ENCODE results near the gene SLC46A2. TPM values are rescaled to one million over a fixed set of nuclear protein-coding genes. Genes with fewer than 3 reads are reported as not detected.

Gene SLC46A2
- total and polyA plus RNA-seq, 5 donors from 2014 or later = 0.11 TPM; not detected in 4

DNA sequence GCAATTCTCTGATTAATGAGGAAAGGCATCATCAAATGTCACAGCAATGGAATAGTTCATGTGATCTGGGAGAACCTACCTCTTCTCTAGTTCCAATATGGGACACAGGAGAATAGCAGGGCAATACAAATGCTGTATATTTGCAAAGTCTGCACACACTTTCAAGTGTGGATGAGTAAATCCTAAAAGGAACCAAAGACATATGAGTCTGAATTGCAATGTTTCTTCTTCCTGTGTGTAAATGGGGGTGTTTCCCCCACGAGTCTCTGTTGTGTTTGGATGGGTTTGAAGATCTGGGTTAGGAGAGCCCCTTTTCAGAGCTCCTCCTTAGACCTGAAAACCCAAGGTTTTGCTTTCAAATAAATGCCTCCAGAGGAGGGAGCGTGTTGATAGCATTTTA lies 26.9 kb downstream of the SLC46A2 start:
- Histone ChIP-seq H3K36me3 (ENCODE audit: control insufficient read depth, insufficient read depth, low read length) (peaks cover 14% of the 10 kb centered on the region), H3K4me1 (ENCODE audit: control insufficient read depth, insufficient read depth, low read length, poor library complexity, severe bottlenecking) (no peaks in the 10 kb centered on the region), H3K4me3 (ENCODE audit: low read depth, low read length) (no peak overlapping the region), H3K9me3 (ENCODE audit: control insufficient read depth in 2 of 2, low read length in 2 of 2) (no peaks in the 10 kb centered on the region), H3K27ac (ENCODE audit: insufficient read depth, low read length, poor library complexity, severe bottlenecking) (no peak overlapping the region), H3K27me3 (ENCODE audit: control insufficient read depth, insufficient read depth, low read length) (no peaks in the 10 kb centered on the region)
- no peak for ATAC-seq (ENCODE audit: low read depth in 2 of 2)
- Mint-ChIP-seq H3K9me3 (no peaks in the 10 kb centered on the region), H3K27me3 (no peaks in the 10 kb centered on the region), H3K4me1 (peaks cover 3 to 13% (median 5%) of the 10 kb centered on the region in 4 donors), H3K27ac (no peak overlapping the region), H3K36me3 (peaks cover 36% of the 10 kb centered on the region), H3K4me3 (no peak overlapping the region)
- no peak for DNase-seq

DNA sequence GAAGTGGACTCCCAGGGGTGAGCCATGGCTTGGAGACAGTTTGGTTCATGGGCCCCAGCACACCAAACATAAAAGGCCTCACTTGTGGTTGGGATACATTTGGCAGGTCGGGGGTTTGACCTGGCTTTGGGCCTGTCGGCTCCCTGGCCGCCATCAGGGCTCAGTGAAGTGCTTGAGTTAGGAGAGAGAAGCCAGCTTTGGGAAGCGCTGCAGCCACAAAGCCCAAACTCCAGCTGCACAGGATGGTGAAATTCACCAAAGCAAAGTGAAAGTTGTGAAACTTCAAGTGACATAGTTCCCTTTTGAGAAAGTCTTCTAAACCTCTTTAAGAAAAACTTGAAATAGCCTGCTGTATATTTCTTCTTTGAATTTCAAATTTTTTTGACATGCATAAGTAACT lies 27.5 kb downstream of the SLC46A2 start:
- Histone ChIP-seq H3K27ac (ENCODE audit: insufficient read depth, low read length, poor library complexity, severe bottlenecking) (no peak overlapping the region), H3K4me3 (ENCODE audit: low read depth, low read length) (no peak overlapping the region), H3K27me3 (ENCODE audit: control insufficient read depth, insufficient read depth, low read length) (no peaks in the 10 kb centered on the region), H3K4me1 (ENCODE audit: control insufficient read depth, insufficient read depth, low read length, poor library complexity, severe bottlenecking) (no peaks in the 10 kb centered on the region), H3K9me3 (ENCODE audit: control insufficient read depth in 2 of 2, low read length in 2 of 2) (no peaks in the 10 kb centered on the region), H3K36me3 (ENCODE audit: control insufficient read depth, insufficient read depth, low read length) (peaks cover 8% of the 10 kb centered on the region)
- DNase-seq (no peak), ATAC-seq (ENCODE audit: low read depth in 2 of 2) (no peak)
- Mint-ChIP-seq H3K27me3 (no peaks in the 10 kb centered on the region), H3K4me1 (peaks cover 5 to 13% (median 6%) of the 10 kb centered on the region in 4 donors), H3K4me3 (no peak overlapping the region), H3K27ac (no peak overlapping the region), H3K36me3 (peaks cover 34% of the 10 kb centered on the region), H3K9me3 (no peaks in the 10 kb centered on the region)

DNA sequence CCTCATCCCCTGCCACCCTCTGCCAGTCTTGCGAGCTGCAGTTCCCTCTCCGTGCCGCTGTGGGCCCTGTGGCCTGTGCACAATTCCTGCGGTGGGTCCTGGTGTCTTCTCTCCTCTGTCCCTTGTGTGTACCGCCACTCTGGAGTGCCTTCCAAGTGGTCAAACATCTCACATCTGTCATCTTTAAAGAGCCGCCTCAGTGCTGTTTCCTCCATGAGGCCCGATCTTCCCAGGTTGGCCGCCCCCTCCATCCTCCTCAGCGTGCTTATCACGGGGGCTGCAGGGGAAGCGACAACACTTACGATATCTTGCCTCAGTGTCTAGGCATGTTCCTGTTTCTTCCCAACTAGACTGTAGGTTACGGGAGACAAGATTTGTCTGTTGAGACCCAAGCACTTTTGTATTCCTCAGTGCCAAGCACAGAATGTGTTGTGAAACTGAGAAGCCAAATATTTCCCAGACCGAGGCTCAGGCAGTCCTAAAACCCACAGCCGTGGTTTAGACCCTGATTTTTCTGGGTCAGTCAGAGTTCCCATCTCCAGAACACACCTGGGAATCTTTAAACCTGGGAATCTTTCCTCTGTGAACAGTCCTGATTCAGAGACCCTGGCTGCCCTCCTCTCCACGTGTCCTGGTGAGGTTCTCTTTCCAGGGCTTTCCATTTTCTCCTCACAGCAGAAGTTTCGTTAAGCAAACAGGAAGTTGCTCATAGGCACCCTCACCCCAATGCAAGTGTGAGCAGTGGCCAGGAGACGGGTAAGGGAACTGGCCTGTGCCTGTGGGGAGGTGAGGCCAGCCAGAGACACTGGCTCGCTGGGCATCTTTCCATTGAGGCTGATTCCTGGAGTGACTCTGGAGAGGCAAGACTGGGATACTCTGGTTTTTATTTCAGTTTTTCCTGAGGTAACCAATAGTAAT lies 28.8 kb downstream of the SLC46A2 start:
- DNase-seq = no peak
- Histone ChIP-seq H3K27ac (ENCODE audit: insufficient read depth, low read length, poor library complexity, severe bottlenecking) (no peak overlapping the region), H3K4me1 (ENCODE audit: control insufficient read depth, insufficient read depth, low read length, poor library complexity, severe bottlenecking) (no peaks in the 10 kb centered on the region), H3K36me3 (ENCODE audit: control insufficient read depth, insufficient read depth, low read length) (peaks cover 6% of the 10 kb centered on the region), H3K9me3 (ENCODE audit: control insufficient read depth in 2 of 2, low read length in 2 of 2) (no peaks in the 10 kb centered on the region), H3K27me3 (ENCODE audit: control insufficient read depth, insufficient read depth, low read length) (no peaks in the 10 kb centered on the region), H3K4me3 (ENCODE audit: low read depth, low read length) (no peak overlapping the region)
- Mint-ChIP-seq H3K27me3 (no peaks in the 10 kb centered on the region), H3K9me3 (no peaks in the 10 kb centered on the region), H3K4me3 (no peak overlapping the region), H3K36me3 (peaks cover 28% of the 10 kb centered on the region), H3K27ac (no peak overlapping the region), H3K4me1 (peaks cover 5 to 17% (median 6%) of the 10 kb centered on the region in 4 donors)
- ATAC-seq (ENCODE audit: low read depth in 2 of 2) = no peak

DNA sequence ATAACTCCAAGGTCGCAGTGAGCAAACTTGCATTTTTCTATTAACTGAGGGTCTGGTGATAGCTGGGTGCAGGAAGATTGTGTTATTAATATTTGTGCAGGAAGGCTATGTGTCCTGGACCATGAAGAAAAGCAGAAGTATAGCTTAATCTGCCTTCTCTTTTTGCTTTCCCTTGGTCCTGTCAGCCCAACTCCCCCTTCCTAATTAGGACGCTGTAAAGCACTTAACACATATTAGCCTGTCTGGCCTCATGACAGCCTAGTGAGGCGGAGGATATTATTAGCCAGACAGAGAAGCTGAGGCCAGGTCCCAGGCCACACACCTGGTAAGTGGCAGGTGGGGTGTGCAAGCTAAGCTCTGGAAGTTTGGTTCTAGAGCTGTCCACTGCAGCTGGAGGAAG lies 29.5 kb downstream of the SLC46A2 start:
- DNase-seq (no peak), ATAC-seq (ENCODE audit: low read depth in 2 of 2) (no peak)
- no peaks in the 10 kb centered on the region for H3K27me3 ChIP-seq (ENCODE audit: control insufficient read depth, insufficient read depth, low read length)
- Mint-ChIP-seq H3K36me3 (peaks cover 27% of the 10 kb centered on the region), H3K4me3 (no peak overlapping the region), H3K4me1 (peaks cover 5 to 18% (median 6%) of the 10 kb centered on the region in 4 donors), H3K27ac (no peak overlapping the region), H3K9me3 (no peaks in the 10 kb centered on the region), H3K27me3 (no peaks in the 10 kb centered on the region)
- H3K36me3 ChIP-seq (ENCODE audit: control insufficient read depth, insufficient read depth, low read length) = peaks cover 6% of the 10 kb centered on the region
- no peak overlapping the region for H3K4me3 ChIP-seq (ENCODE audit: low read depth, low read length)
- no peaks in the 10 kb centered on the region for H3K4me1 ChIP-seq (ENCODE audit: control insufficient read depth, insufficient read depth, low read length, poor library complexity, severe bottlenecking)
- H3K9me3 ChIP-seq (ENCODE audit: control insufficient read depth in 2 of 2, low read length in 2 of 2) = no peaks in the 10 kb centered on the region
- no peak overlapping the region for H3K27ac ChIP-seq (ENCODE audit: insufficient read depth, low read length, poor library complexity, severe bottlenecking)

DNA sequence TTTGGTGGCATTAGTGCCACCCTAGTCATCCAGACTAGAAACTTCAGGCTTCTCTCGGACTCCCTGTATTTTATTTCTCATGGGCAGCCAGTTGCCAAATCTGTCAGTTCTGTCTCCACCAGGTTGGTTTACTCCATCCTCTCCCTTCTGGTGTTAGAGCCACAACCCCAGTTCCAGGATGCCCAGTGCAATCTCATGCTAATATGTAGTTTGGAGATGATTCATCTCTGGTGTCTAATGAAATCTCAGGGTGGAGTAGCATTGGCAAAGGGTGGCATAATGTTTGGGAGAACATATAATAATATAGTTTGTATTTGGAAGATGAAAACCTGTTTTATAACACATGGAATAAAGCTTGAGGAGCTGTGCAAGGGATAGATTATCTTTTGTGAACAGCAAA lies 30.2 kb downstream of the SLC46A2 start:
- H3K4me1 ChIP-seq (ENCODE audit: control insufficient read depth, insufficient read depth, low read length, poor library complexity, severe bottlenecking) = no peaks in the 10 kb centered on the region
- Mint-ChIP-seq H3K27ac (peak overlapping the region in 1 of 3 donors; percentile 38), H3K9me3 (no peaks in the 10 kb centered on the region)

DNA sequence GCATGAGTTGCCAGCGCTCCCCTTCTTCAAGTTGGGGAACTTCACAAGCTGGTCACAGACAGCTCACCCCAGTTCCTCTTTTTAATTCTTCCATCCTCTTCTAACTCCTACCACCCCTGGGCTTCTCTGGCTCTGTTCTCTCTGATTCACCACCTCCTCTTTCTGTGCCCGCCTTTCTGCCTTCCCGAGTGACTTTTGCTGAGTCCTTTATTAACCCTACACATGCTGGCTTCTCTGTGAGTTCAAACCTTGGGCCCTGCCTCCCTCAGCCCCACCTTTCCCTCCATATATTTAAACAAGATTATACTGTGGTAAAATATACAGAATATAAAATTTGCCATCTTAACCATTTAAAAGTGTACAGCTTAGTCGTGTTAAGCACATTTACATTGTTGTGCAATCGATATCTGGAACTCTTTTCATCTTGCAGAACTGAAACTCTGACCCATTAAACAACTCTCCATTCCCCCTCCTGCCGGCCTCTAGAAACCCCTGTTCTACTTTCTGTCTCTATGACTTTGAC lies 32.0 kb downstream of the SLC46A2 start:
- Mint-ChIP-seq H3K27ac (peak overlapping the region in 1 of 3 donors; percentile 79), H3K9me3 (no peaks in the 10 kb centered on the region), H3K36me3 (peaks cover 28% of the 10 kb centered on the region), H3K4me1 (peaks cover 2 to 18% (median 6%) of the 10 kb centered on the region in 4 donors), H3K4me3 (no peak overlapping the region), H3K27me3 (no peaks in the 10 kb centered on the region)
- no peaks in the 10 kb centered on the region for H3K4me1 ChIP-seq (ENCODE audit: control insufficient read depth, insufficient read depth, low read length, poor library complexity, severe bottlenecking)
- DNase-seq = no peak
- no peak overlapping the region for H3K4me3 ChIP-seq (ENCODE audit: low read depth, low read length)
- H3K36me3 ChIP-seq (ENCODE audit: control insufficient read depth, insufficient read depth, low read length) = no peaks in the 10 kb centered on the region
- H3K27ac ChIP-seq (ENCODE audit: insufficient read depth, low read length, poor library complexity, severe bottlenecking) = no peak overlapping the region
- no peaks in the 10 kb centered on the region for H3K9me3 ChIP-seq (ENCODE audit: control insufficient read depth in 2 of 2, low read length in 2 of 2)
- peak in 1 of 2 donors; percentile 31 for ATAC-seq (ENCODE audit: low read depth in 2 of 2)
- H3K27me3 ChIP-seq (ENCODE audit: control insufficient read depth, insufficient read depth, low read length) = no peaks in the 10 kb centered on the region

More for the DNA sequence above, 30.2 kb downstream of the SLC46A2 start:
- Mint-ChIP-seq H3K27me3 (no peaks in the 10 kb centered on the region), H3K4me1 (peaks cover 5 to 15% (median 6%) of the 10 kb centered on the region in 4 donors), H3K36me3 (peaks cover 24% of the 10 kb centered on the region), H3K4me3 (no peak overlapping the region)
- Histone ChIP-seq H3K4me3 (ENCODE audit: low read depth, low read length) (no peak overlapping the region), H3K27me3 (ENCODE audit: control insufficient read depth, insufficient read depth, low read length) (no peaks in the 10 kb centered on the region), H3K27ac (ENCODE audit: insufficient read depth, low read length, poor library complexity, severe bottlenecking) (no peak overlapping the region), H3K36me3 (ENCODE audit: control insufficient read depth, insufficient read depth, low read length) (peaks cover 6% of the 10 kb centered on the region), H3K9me3 (ENCODE audit: control insufficient read depth in 2 of 2, low read length in 2 of 2) (no peaks in the 10 kb centered on the region)
- ATAC-seq (ENCODE audit: low read depth in 2 of 2) (no peak), DNase-seq (no peak)

DNA sequence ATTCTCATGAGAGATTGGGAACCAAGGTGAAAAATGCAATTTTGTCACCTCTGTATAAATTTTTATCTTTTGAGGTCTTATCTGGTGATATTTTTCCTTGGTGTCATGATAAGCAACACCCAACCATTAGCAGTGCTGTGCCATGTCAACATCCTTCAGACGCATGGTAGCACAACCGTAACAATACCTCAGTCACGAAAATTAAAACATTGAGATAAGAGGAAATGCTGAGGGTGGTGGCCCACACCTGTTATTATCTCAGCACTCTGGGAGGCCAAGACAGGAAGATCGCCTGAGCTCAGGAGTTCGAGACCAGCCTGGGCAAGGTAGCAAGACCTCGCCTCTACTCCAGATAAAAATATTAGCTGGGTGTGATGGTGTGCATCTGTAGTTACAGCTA lies 32.7 kb downstream of the SLC46A2 start:
- Mint-ChIP-seq H3K27me3 (no peaks in the 10 kb centered on the region), H3K4me3 (no peak overlapping the region), H3K4me1 (peaks cover 0 to 16% (median 6%) of the 10 kb centered on the region in 4 donors), H3K27ac (no peak overlapping the region), H3K9me3 (no peaks in the 10 kb centered on the region), H3K36me3 (peaks cover 35% of the 10 kb centered on the region)
- Histone ChIP-seq H3K4me1 (ENCODE audit: control insufficient read depth, insufficient read depth, low read length, poor library complexity, severe bottlenecking) (no peaks in the 10 kb centered on the region), H3K27ac (ENCODE audit: insufficient read depth, low read length, poor library complexity, severe bottlenecking) (no peak overlapping the region), H3K9me3 (ENCODE audit: control insufficient read depth in 2 of 2, low read length in 2 of 2) (no peaks in the 10 kb centered on the region), H3K4me3 (ENCODE audit: low read depth, low read length) (no peak overlapping the region), H3K27me3 (ENCODE audit: control insufficient read depth, insufficient read depth, low read length) (no peaks in the 10 kb centered on the region), H3K36me3 (ENCODE audit: control insufficient read depth, insufficient read depth, low read length) (no peaks in the 10 kb centered on the region)
- DNase-seq = no peak
- ATAC-seq (ENCODE audit: low read depth in 2 of 2) = no peak
